ENCODE results near the gene PCYT1A. TPM values are rescaled to one million over a fixed set of nuclear protein-coding genes. Genes with fewer than 3 reads are reported as not detected.

PCYT1A gene
- total and polyA plus RNA-seq, 10 of the 15 experiments (the other 5 are each of a cell fraction or from before 2014, with no cell fraction given) = 10.8 to 64.3 (median 48.6) TPM

DNA sequence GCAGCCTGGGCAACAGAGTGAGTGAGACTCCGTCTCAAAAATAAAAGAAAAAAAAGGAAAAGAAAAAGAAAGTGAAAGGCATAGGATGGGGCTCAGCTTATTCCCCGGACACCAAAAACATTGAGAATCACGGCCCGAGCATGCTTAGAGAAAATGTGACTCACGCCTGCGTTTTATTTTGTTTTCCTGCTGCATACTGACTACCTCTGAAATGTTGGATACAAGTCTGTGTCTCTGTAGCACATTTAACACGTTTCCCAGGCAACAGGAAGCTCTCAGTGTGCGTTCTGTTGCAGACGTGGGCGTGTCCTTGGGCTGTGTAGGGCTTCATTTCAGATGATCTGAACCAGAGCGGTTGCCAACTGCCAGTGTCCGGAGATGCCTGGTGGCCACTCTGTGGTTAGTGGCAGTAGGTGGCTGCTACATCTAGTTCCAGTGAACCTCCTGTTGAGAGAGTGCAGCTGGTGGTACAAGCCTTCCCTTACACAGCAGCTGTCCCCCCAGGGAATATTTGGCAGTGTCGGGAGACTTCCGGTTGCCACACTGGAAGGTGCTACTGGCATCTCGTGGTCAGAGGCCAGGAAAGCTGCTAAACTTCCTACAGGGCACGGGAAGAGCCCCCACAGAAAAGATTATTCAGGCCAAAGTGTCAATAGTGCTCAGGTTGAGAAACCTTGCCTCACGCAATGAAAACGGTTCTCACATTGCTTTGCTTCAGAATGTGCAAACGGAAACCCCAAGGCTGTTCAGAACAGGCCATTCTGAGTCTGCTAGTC lies 68.1 kb downstream of the PCYT1A start (continued):
- TF ChIP-seq, protein P1, sequence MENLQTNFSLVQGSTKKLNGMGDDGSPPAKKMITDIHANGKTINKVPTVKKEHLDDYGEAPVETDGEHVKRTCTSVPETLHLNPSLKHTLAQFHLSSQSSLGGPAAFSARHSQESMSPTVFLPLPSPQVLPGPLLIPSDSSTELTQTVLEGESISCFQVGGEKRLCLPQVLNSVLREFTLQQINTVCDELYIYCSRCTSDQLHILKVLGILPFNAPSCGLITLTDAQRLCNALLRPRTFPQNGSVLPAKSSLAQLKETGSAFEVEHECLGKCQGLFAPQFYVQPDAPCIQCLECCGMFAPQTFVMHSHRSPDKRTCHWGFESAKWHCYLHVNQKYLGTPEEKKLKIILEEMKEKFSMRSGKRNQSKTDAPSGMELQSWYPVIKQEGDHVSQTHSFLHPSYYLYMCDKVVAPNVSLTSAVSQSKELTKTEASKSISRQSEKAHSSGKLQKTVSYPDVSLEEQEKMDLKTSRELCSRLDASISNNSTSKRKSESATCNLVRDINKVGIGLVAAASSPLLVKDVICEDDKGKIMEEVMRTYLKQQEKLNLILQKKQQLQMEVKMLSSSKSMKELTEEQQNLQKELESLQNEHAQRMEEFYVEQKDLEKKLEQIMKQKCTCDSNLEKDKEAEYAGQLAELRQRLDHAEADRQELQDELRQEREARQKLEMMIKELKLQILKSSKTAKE (IDR thresholded peaks at IDR 0.05; ENCODE audit: low read depth, poor library complexity, severe bottlenecking) = no peak
- peak in 1 of 2 experiments; percentile 18; a peak in 1 of 4 replicates for TF ChIP-seq IKZF2 (IDR thresholded peaks at IDR 0.05)
- TF ChIP-seq, protein P2, sequence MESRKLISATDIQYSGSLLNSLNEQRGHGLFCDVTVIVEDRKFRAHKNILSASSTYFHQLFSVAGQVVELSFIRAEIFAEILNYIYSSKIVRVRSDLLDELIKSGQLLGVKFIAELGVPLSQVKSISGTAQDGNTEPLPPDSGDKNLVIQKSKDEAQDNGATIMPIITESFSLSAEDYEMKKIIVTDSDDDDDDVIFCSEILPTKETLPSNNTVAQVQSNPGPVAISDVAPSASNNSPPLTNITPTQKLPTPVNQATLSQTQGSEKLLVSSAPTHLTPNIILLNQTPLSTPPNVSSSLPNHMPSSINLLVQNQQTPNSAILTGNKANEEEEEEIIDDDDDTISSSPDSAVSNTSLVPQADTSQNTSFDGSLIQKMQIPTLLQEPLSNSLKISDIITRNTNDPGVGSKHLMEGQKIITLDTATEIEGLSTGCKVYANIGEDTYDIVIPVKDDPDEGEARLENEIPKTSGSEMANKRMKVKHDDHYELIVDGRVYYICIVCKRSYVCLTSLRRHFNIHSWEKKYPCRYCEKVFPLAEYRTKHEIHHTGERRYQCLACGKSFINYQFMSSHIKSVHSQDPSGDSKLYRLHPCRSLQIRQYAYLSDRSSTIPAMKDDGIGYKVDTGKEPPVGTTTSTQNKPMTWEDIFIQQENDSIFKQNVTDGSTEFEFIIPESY (IDR thresholded peaks at IDR 0.05) = no peak
- TF ChIP-seq TAF1 (IDR thresholded peaks at IDR 0.05; ENCODE audit: borderline replicate concordance, low read depth, low read length) = no peak
- peak; percentile 13; the same call in 1 of the 2 replicates for TF ChIP-seq YY1 (IDR thresholded peaks at IDR 0.05; ENCODE audit: low read depth, low read length)
- peak; percentile 65 for TF ChIP-seq IKZF1 (conservative IDR thresholded peaks at IDR 0.05)
- no peak for TF ChIP-seq POU2F2 (IDR thresholded peaks at IDR 0.05; ENCODE audit: borderline replicate concordance, low read depth, low read length)
- TF ChIP-seq EED (IDR thresholded peaks at IDR 0.05; ENCODE audit: low read depth) = 0 out of 2 replicates have a peak, but pooled peaks have one; percentile 25
- TF ChIP-seq, protein P3, sequence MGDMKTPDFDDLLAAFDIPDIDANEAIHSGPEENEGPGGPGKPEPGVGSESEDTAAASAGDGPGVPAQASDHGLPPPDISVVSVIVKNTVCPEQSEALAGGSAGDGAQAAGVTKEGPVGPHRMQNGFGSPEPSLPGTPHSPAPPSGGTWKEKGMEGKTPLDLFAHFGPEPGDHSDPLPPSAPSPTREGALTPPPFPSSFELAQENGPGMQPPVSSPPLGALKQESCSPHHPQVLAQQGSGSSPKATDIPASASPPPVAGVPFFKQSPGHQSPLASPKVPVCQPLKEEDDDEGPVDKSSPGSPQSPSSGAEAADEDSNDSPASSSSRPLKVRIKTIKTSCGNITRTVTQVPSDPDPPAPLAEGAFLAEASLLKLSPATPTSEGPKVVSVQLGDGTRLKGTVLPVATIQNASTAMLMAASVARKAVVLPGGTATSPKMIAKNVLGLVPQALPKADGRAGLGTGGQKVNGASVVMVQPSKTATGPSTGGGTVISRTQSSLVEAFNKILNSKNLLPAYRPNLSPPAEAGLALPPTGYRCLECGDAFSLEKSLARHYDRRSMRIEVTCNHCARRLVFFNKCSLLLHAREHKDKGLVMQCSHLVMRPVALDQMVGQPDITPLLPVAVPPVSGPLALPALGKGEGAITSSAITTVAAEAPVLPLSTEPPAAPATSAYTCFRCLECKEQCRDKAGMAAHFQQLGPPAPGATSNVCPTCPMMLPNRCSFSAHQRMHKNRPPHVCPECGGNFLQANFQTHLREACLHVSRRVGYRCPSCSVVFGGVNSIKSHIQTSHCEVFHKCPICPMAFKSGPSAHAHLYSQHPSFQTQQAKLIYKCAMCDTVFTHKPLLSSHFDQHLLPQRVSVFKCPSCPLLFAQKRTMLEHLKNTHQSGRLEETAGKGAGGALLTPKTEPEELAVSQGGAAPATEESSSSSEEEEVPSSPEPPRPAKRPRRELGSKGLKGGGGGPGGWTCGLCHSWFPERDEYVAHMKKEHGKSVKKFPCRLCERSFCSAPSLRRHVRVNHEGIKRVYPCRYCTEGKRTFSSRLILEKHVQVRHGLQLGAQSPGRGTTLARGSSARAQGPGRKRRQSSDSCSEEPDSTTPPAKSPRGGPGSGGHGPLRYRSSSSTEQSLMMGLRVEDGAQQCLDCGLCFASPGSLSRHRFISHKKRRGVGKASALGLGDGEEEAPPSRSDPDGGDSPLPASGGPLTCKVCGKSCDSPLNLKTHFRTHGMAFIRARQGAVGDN (IDR thresholded peaks at IDR 0.05) = no peak
- 0 out of 2 replicates have a peak, but pooled peaks have one; percentile 20 for TF ChIP-seq CREB1 (IDR thresholded peaks at IDR 0.05; ENCODE audit: low read depth)
- TF ChIP-seq NR2F1 (conservative IDR thresholded peaks at IDR 0.05) = no peak
- TF ChIP-seq, protein P4, sequence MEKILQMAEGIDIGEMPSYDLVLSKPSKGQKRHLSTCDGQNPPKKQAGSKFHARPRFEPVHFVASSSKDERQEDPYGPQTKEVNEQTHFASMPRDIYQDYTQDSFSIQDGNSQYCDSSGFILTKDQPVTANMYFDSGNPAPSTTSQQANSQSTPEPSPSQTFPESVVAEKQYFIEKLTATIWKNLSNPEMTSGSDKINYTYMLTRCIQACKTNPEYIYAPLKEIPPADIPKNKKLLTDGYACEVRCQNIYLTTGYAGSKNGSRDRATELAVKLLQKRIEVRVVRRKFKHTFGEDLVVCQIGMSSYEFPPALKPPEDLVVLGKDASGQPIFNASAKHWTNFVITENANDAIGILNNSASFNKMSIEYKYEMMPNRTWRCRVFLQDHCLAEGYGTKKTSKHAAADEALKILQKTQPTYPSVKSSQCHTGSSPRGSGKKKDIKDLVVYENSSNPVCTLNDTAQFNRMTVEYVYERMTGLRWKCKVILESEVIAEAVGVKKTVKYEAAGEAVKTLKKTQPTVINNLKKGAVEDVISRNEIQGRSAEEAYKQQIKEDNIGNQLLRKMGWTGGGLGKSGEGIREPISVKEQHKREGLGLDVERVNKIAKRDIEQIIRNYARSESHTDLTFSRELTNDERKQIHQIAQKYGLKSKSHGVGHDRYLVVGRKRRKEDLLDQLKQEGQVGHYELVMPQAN (conservative IDR thresholded peaks at IDR 0.05) = peak; percentile 52; the same call in 1 of the 2 replicates
- TF ChIP-seq CBX5 (IDR thresholded peaks at IDR 0.05; ENCODE audit: low read depth) = no peak
- peak; percentile 51 for TF ChIP-seq RUNX3 (IDR thresholded peaks at IDR 0.05; ENCODE audit: low read length)
- TF ChIP-seq MXI1 (IDR thresholded peaks at IDR 0.05; ENCODE audit: low read depth, low read length) = peak; percentile 84; the same call in 1 of the 2 replicates
- TF ChIP-seq BHLHE40 (IDR thresholded peaks at IDR 0.05; ENCODE audit: borderline replicate concordance in 1 of 2, low read depth in 2 of 2, low read length in 1 of 2) = peak in 1 of 2 experiments; percentile 40; a peak in 2 of 4 replicates
- TF ChIP-seq STAT1 (conservative IDR thresholded peaks at IDR 0.05) = 0 out of 2 replicates have a peak, but pooled peaks have one; percentile 38
- no peak for TF ChIP-seq NFYA (IDR thresholded peaks at IDR 0.05; ENCODE audit: borderline replicate concordance, low read depth, low read length)
- TF ChIP-seq SMAD5 (IDR thresholded peaks at IDR 0.05; ENCODE audit: low read depth) = no peak
- peak; percentile 55; the same call in 1 of the 2 replicates for TF ChIP-seq TCF12 (IDR thresholded peaks at IDR 0.05; ENCODE audit: low read depth, low read length)

Data from GM12878 (cell line).